SK-N-SH treated with all-trans-retinoic acid at 6 μM for 48 hours (cell line): ENCODE results near the gene FHIT.

Source experiments
- ATAC-seq: fragments of 200-7000 bp; cut with Tn5 transposase; 3 replicates; pipeline ENCODE4 v1.9.1; 2020; ENCODE audit warnings: mild to moderate bottlenecking, moderate library complexity
- ARNTL ChIP-seq: fragments of 450-650 bp; formaldehyde crosslinking; IDR thresholded peaks from 2 replicates; pipeline ENCODE4 v1.5.0; 2020; ENCODE audit warnings: low read depth, mild to moderate bottlenecking, moderate library complexity, borderline replicate concordance
- BACH2 ChIP-seq: fragments of 250-450 bp; sonication (Bioruptor Pico); IDR thresholded peaks from 2 replicates; pipeline ENCODE4 v1.9.0; 2021; ENCODE audit warnings: mild to moderate bottlenecking, borderline replicate concordance
- CSDC2 ChIP-seq: fragments of 250-450 bp; sonication (Bioruptor Pico); IDR thresholded peaks from 2 replicates; pipeline ENCODE4 v1.5.0; 2020; ENCODE audit warnings: mild to moderate bottlenecking, moderate library complexity
- ESRRG ChIP-seq: fragments of 250-450 bp; sonication (Bioruptor Pico); IDR thresholded peaks from 2 replicates; pipeline ENCODE4 v1.6.1; 2021; ENCODE audit warnings: mild to moderate bottlenecking
- GLIS3 ChIP-seq: fragments of 250-450 bp; sonication (Bioruptor Pico); IDR thresholded peaks from 2 replicates; pipeline ENCODE4 v1.5.0; 2020; ENCODE audit warnings: mild to moderate bottlenecking, moderate library complexity
- ISL1 ChIP-seq: fragments of 250-450 bp; sonication (Bioruptor Pico); IDR thresholded peaks from 2 replicates; pipeline ENCODE4 v2.1.2; 2022; ENCODE audit warnings: mild to moderate bottlenecking, moderate library complexity
- OSR1 ChIP-seq: fragments of 250-450 bp; sonication (Bioruptor Pico); IDR thresholded peaks from 2 replicates; pipeline ENCODE4 v1.8.0; 2022; ENCODE audit warnings: moderate library complexity, mild to moderate bottlenecking, inconsistent platforms
- PPARA ChIP-seq: fragments of 250-450 bp; sonication (Bioruptor Pico); IDR thresholded peaks from 2 replicates; pipeline ENCODE4 v1.5.0; 2020; ENCODE audit warnings: mild to moderate bottlenecking, borderline replicate concordance
- RARB ChIP-seq: fragments of 250-450 bp; sonication (Bioruptor Pico); IDR thresholded peaks from 2 replicates; pipeline ENCODE4 v1.8.0; 2021; ENCODE audit warnings: mild to moderate bottlenecking, moderate library complexity
- SNAI2 ChIP-seq: fragments of 250-450 bp; sonication (Bioruptor Pico); IDR thresholded peaks from 2 replicates; pipeline ENCODE4 v1.5.0; 2020; ENCODE audit warnings: mild to moderate bottlenecking, moderate library complexity
- TCF4 ChIP-seq: fragments of 250-450 bp; sonication (Bioruptor Pico); IDR thresholded peaks from 2 replicates; pipeline ENCODE4 v1.8.0; 2021; ENCODE audit warnings: mild to moderate bottlenecking, moderate library complexity, borderline replicate concordance
- TOX ChIP-seq: fragments of 250-450 bp; sonication (Bioruptor Pico); IDR thresholded peaks from 2 replicates; pipeline ENCODE4 v1.8.0; 2021; ENCODE audit warnings: mild to moderate bottlenecking, moderate library complexity, borderline replicate concordance
- ZC3H10 ChIP-seq: fragments of 250-450 bp; sonication (Bioruptor Pico); IDR thresholded peaks from 2 replicates; pipeline ENCODE4 v1.5.1; 2021; ENCODE audit warnings: mild to moderate bottlenecking, moderate library complexity
- ZFP3 ChIP-seq: fragments of 250-450 bp; sonication (Bioruptor Pico); IDR thresholded peaks from 2 replicates; pipeline ENCODE4 v1.5.0; 2020; ENCODE audit warnings: mild to moderate bottlenecking, moderate library complexity
- ZFP30 ChIP-seq: fragments of 450-650 bp; formaldehyde crosslinking; IDR thresholded peaks from 2 replicates; pipeline ENCODE4 v1.5.0; 2022; ENCODE audit warnings: mild to moderate bottlenecking, moderate library complexity
- ZNF70 ChIP-seq: fragments of 450-650 bp; formaldehyde crosslinking; IDR thresholded peaks from 2 replicates; pipeline ENCODE4 v1.5.0; 2020; ENCODE audit warnings: mild to moderate bottlenecking, moderate library complexity
- ZNF8 ChIP-seq: fragments of 450-650 bp; formaldehyde crosslinking; IDR thresholded peaks from 2 replicates; pipeline ENCODE4 v1.5.0; 2020; ENCODE audit warnings: mild to moderate bottlenecking, moderate library complexity
- TF ChIP-seq, protein P1 (sequence below): fragments of 250-450 bp; sonication (Bioruptor Pico); IDR thresholded peaks from 2 replicates; pipeline ENCODE4 v1.5.0; 2020; ENCODE audit warnings: mild to moderate bottlenecking, moderate library complexity
- TF ChIP-seq, protein P2 (sequence below): fragments of 250-450 bp; sonication (Bioruptor Pico); IDR thresholded peaks from 2 replicates; pipeline ENCODE4 v1.8.0; 2020; ENCODE audit warnings: mild to moderate bottlenecking, moderate library complexity, borderline replicate concordance
- TF ChIP-seq, protein P3 (sequence below): fragments of 250-450 bp; sonication (Bioruptor Pico); IDR thresholded peaks from 2 replicates; pipeline ENCODE4 v1.8.0; 2021; ENCODE audit warnings: low read depth, mild to moderate bottlenecking, moderate library complexity, borderline replicate concordance

The FHIT gene

DNA sequence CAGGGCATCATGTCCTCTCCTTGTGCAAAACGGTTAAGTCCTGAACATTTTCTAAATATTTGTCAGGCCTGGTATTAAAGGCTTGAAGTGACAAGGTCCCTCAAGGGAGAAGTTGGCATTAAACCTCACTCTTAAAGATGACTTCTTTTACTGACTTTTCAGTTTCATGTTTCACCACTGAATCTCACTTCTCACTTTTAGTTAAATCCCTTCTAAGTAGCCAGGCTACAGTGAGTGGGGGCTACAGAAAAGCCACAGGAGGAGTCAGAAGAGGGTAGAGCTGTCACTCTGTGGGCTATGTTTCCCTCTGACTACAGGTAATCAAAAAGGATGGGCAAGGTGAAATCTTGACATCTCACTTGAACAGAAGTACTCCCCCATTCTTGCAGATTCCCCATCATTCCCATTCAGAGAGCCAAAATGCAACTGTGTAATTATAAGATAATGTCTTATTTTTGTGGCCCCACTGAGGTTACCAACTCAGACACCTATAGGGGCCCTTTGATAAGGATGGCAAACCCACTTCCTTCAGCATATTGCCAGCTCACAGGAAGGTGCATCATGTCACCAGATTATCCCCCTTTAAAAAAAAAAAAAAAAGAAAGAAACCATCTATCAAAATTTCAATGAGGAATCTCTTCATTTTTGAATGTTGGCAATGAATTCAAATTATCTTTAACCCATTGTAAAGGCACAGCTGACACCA, 1411.3 kb downstream of the FHIT start (continued):
- TF ChIP-seq ZNF70: no peak
- TF ChIP-seq, protein P1, sequence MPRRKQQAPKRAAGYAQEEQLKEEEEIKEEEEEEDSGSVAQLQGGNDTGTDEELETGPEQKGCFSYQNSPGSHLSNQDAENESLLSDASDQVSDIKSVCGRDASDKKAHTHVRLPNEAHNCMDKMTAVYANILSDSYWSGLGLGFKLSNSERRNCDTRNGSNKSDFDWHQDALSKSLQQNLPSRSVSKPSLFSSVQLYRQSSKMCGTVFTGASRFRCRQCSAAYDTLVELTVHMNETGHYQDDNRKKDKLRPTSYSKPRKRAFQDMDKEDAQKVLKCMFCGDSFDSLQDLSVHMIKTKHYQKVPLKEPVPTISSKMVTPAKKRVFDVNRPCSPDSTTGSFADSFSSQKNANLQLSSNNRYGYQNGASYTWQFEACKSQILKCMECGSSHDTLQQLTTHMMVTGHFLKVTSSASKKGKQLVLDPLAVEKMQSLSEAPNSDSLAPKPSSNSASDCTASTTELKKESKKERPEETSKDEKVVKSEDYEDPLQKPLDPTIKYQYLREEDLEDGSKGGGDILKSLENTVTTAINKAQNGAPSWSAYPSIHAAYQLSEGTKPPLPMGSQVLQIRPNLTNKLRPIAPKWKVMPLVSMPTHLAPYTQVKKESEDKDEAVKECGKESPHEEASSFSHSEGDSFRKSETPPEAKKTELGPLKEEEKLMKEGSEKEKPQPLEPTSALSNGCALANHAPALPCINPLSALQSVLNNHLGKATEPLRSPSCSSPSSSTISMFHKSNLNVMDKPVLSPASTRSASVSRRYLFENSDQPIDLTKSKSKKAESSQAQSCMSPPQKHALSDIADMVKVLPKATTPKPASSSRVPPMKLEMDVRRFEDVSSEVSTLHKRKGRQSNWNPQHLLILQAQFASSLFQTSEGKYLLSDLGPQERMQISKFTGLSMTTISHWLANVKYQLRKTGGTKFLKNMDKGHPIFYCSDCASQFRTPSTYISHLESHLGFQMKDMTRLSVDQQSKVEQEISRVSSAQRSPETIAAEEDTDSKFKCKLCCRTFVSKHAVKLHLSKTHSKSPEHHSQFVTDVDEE (CRISPR knock-in tag): no peak
- TF ChIP-seq SNAI2: no peak

DNA sequence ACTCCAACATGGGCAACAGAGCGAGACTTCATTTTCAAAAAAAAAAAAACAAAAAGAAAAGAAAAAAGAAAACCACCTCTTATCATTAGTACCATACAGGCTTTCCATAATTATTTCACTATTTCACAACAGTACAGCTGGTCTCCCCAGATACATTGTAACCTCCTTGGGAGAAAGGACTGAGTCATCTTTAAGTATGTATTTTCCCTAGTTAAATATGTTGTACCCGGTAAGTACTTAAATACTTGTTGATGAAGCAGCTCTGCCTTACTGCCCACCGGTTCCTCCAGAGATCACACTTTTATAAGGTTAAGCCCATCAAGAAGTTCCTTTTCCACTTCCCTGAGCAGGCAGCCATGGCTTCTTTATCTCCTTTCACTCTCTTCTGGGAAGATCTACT, 1412.0 kb downstream of the FHIT start:
- ATAC-seq: no peak
- TF ChIP-seq TCF4 (no peak), CSDC2 (CRISPR knock-in tag) (no peak), BACH2 (no peak), TOX (no peak), ZNF70 (no peak), ZC3H10 (no peak), ARNTL (CRISPR knock-in tag) (no peak), PPARA (no peak), SNAI2 (no peak)
- TF ChIP-seq, protein P2, sequence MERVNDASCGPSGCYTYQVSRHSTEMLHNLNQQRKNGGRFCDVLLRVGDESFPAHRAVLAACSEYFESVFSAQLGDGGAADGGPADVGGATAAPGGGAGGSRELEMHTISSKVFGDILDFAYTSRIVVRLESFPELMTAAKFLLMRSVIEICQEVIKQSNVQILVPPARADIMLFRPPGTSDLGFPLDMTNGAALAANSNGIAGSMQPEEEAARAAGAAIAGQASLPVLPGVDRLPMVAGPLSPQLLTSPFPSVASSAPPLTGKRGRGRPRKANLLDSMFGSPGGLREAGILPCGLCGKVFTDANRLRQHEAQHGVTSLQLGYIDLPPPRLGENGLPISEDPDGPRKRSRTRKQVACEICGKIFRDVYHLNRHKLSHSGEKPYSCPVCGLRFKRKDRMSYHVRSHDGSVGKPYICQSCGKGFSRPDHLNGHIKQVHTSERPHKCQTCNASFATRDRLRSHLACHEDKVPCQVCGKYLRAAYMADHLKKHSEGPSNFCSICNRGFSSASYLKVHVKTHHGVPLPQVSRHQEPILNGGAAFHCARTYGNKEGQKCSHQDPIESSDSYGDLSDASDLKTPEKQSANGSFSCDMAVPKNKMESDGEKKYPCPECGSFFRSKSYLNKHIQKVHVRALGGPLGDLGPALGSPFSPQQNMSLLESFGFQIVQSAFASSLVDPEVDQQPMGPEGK (CRISPR knock-in tag): no peak
- TF ChIP-seq, protein P3, sequence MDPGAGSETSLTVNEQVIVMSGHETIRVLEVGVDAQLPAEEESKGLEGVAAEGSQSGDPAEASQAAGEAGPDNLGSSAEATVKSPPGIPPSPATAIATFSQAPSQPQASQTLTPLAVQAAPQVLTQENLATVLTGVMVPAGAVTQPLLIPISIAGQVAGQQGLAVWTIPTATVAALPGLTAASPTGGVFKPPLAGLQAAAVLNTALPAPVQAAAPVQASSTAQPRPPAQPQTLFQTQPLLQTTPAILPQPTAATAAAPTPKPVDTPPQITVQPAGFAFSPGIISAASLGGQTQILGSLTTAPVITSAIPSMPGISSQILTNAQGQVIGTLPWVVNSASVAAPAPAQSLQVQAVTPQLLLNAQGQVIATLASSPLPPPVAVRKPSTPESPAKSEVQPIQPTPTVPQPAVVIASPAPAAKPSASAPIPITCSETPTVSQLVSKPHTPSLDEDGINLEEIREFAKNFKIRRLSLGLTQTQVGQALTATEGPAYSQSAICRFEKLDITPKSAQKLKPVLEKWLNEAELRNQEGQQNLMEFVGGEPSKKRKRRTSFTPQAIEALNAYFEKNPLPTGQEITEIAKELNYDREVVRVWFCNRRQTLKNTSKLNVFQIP (CRISPR knock-in tag): no peak

DNA sequence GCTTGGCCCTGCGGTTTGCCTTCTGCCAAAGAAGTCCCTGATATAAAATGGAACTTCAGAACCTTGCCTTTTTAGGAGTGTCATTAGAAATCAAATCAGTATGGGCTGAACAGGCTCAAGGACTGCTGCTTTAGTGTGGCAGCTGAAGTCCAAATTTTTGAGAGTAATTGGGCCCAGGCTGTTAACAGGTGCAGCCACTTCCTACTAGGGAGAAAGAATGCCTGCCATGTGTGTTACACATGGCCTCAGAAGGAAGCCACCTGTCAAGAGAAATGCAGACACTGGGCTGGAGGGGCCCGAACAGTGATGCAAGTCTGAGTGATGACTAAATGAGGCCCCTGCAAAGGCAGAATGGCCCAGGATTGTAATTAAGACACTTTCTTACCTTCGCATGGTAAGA, 1414.7 kb downstream of the FHIT start:
- ATAC-seq: no peak

More for the DNA sequence above, 1414.7 kb downstream of the FHIT start:
- TF ChIP-seq, protein P1 (CRISPR knock-in tag): no peak
- no peak for TF ChIP-seq RARB (CRISPR knock-in tag)
- TF ChIP-seq SNAI2: no peak
- TF ChIP-seq OSR1 (CRISPR knock-in tag): no peak
- no peak for TF ChIP-seq ARNTL (CRISPR knock-in tag)
- no peak for TF ChIP-seq ZC3H10
- TF ChIP-seq PPARA: no peak
- no peak for TF ChIP-seq GLIS3
- TF ChIP-seq TOX: no peak
- TF ChIP-seq ZNF70: no peak
- TF ChIP-seq ZFP30 (CRISPR knock-in tag): no peak
- TF ChIP-seq CSDC2 (CRISPR knock-in tag): no peak
- TF ChIP-seq TCF4: no peak
- TF ChIP-seq ZNF8 (CRISPR knock-in tag): no peak
- TF ChIP-seq ESRRG (CRISPR knock-in tag): no peak
- TF ChIP-seq, protein P2 (CRISPR knock-in tag): no peak
- TF ChIP-seq ISL1 (CRISPR knock-in tag): no peak
- no peak for TF ChIP-seq ZFP3 (CRISPR knock-in tag)
- TF ChIP-seq, all 23 proteins: peak for 0
